GM23338 (cell line): Measurements from ENCODE around the gene GAL3ST2. TPM values are rescaled to one million over a fixed set of nuclear protein-coding genes. Genes with fewer than 3 reads are reported as not detected.

Source experiments
- ATAC-seq: fragments of 200-7000 bp; cut with Tn5 transposase; 3 replicates; pipeline ENCODE4 v1.9.1; 2020
- DNase-seq: peaks from one replicate; pipeline ENCODE4 v3.0.0-alpha.2; 2015; ENCODE audit warnings: low spot score
- H2AFZ ChIP-seq: fragments of 200-600 bp; sonication (generic); 2 replicates; pipeline ENCODE4 v1.8.0; 2016; ENCODE audit warnings: antibody characterized with exemption, mild to moderate bottlenecking, moderate library complexity
- H3F3A ChIP-seq: fragments of 200-600 bp; sonication (generic); replicated peaks from 2 replicates; pipeline ENCODE4 v1.8.0; 2017; ENCODE audit warnings: antibody characterized with exemption, mixed run types, low read depth
- H3K27ac ChIP-seq: fragments of 200-600 bp; sonication (generic); 2 replicates; pipeline ENCODE4 v1.6.1; 2016; ENCODE audit warnings: low read depth
- H3K27me3 ChIP-seq: fragments of 200-600 bp; sonication (generic); 2 replicates; pipeline ENCODE4 v1.8.0; 2016; ENCODE audit warnings: mild to moderate bottlenecking, mixed run types, moderate library complexity; ENCODE audit not compliant: insufficient read depth
- H3K36me3 ChIP-seq: fragments of 200-600 bp; sonication (generic); 2 replicates; pipeline ENCODE4 v1.8.0; 2016; ENCODE audit warnings: mild to moderate bottlenecking; ENCODE audit not compliant: insufficient read depth
- H3K4me1 ChIP-seq: fragments of 200-600 bp; sonication (generic); 2 replicates; pipeline ENCODE4 v1.8.0; 2016; ENCODE audit warnings: mild to moderate bottlenecking, moderate library complexity; ENCODE audit not compliant: insufficient read depth
- H3K4me2 ChIP-seq: fragments of 200-600 bp; sonication (generic); 2 replicates; pipeline ENCODE4 v1.7.1; 2017; ENCODE audit warnings: mixed run types
- H3K4me3 ChIP-seq: fragments of 200-600 bp; sonication (generic); 2 replicates; pipeline ENCODE4 v1.6.1; 2016; ENCODE audit warnings: mixed run types
- H3K79me2 ChIP-seq: fragments of 200-600 bp; sonication (generic); replicated peaks from 2 replicates; pipeline ENCODE4 v1.8.0; 2017; ENCODE audit warnings: mild to moderate bottlenecking; ENCODE audit not compliant: insufficient read depth
- H3K9me2 ChIP-seq: fragments of 200-600 bp; sonication (generic); 2 replicates; pipeline ENCODE4 v1.8.0; 2017; ENCODE audit not compliant: insufficient read depth
- H4K20me1 ChIP-seq: fragments of 200-600 bp; sonication (generic); replicated peaks from 2 replicates; pipeline ENCODE4 v1.8.0; 2017; ENCODE audit warnings: mild to moderate bottlenecking; ENCODE audit not compliant: insufficient read depth
- H3K27ac Mint-ChIP-seq: 2 replicates; pipeline ENCODE4 v1.8.0; 2020; ENCODE audit warnings: inconsistent platforms, mild to moderate bottlenecking, moderate library complexity, mixed read lengths
- H3K27me3 Mint-ChIP-seq: 3 replicates; pipeline ENCODE4 v1.8.0; 2022; ENCODE audit warnings: low read depth, mild to moderate bottlenecking, moderate library complexity, mixed read lengths, inconsistent platforms; ENCODE audit not compliant: insufficient read depth, poor library complexity
- H3K36me3 Mint-ChIP-seq: 3 replicates; pipeline ENCODE4 v1.8.0; 2021; ENCODE audit warnings: low read depth, mild to moderate bottlenecking, inconsistent platforms, moderate library complexity, mixed read lengths
- H3K4me1 Mint-ChIP-seq: 3 replicates; pipeline ENCODE4 v1.8.0; 2020; ENCODE audit warnings: mild to moderate bottlenecking, inconsistent platforms, mixed read lengths
- H3K4me3 Mint-ChIP-seq: 3 replicates; pipeline ENCODE4 v1.8.0; 2021; ENCODE audit warnings: moderate library complexity, mild to moderate bottlenecking, inconsistent platforms, mixed read lengths
- H3K9me3 Mint-ChIP-seq: 3 replicates; pipeline ENCODE4 v1.8.0; 2020; ENCODE audit warnings: moderate library complexity, mild to moderate bottlenecking, inconsistent platforms, mixed read lengths
- EZH2 ChIP-seq: fragments of 200-600 bp; sonication (generic); IDR thresholded peaks from one replicate; pipeline ENCODE4 v1.8.0; 2017; ENCODE audit warnings: antibody characterized with exemption, mild to moderate bottlenecking, low read depth; ENCODE audit not compliant: unreplicated experiment
- JUNB ChIP-seq: IDR thresholded peaks from one replicate; pipeline ENCODE4 v1.6.1; 2016; ENCODE audit warnings: antibody characterized with exemption; ENCODE audit not compliant: unreplicated experiment
- POLR2AphosphoS5 ChIP-seq: IDR thresholded peaks from 2 replicates; pipeline ENCODE4 v1.6.1; 2016; ENCODE audit warnings: antibody characterized with exemption, low read depth
- STAT1 ChIP-seq: IDR thresholded peaks from one replicate; pipeline ENCODE4 v1.6.1; 2016; ENCODE audit warnings: antibody characterized with exemption; ENCODE audit not compliant: unreplicated experiment
- polyA plus RNA-seq: library from polyadenylated mRNA; unstranded; fragments of >200 nt; fragmentation: Nextera tagmentation; extraction: Ambion mirVana; gene quantifications from 2 replicates; pipeline ENCODE4 v1.2.1, GENCODE V29; 2016
- total RNA-seq: library from RNA; depleted of rRNA; stranded (reverse); fragments of >200 nt; shearing (Covaris generic); gene quantifications from 2 replicates; pipeline ENCODE4 v1.2.3, GENCODE V29; 2014
- TF ChIP-seq, protein P1 (sequence below): fragments of 250-450 bp; sonication (Bioruptor Pico); IDR thresholded peaks from 2 replicates; pipeline ENCODE4 v1.5.0; 2020; ENCODE audit warnings: mild to moderate bottlenecking, moderate library complexity

The GAL3ST2 gene
- total and polyA plus RNA-seq, 2 experiments from 2014 or later: 0.19 to 0.24 TPM

DNA sequence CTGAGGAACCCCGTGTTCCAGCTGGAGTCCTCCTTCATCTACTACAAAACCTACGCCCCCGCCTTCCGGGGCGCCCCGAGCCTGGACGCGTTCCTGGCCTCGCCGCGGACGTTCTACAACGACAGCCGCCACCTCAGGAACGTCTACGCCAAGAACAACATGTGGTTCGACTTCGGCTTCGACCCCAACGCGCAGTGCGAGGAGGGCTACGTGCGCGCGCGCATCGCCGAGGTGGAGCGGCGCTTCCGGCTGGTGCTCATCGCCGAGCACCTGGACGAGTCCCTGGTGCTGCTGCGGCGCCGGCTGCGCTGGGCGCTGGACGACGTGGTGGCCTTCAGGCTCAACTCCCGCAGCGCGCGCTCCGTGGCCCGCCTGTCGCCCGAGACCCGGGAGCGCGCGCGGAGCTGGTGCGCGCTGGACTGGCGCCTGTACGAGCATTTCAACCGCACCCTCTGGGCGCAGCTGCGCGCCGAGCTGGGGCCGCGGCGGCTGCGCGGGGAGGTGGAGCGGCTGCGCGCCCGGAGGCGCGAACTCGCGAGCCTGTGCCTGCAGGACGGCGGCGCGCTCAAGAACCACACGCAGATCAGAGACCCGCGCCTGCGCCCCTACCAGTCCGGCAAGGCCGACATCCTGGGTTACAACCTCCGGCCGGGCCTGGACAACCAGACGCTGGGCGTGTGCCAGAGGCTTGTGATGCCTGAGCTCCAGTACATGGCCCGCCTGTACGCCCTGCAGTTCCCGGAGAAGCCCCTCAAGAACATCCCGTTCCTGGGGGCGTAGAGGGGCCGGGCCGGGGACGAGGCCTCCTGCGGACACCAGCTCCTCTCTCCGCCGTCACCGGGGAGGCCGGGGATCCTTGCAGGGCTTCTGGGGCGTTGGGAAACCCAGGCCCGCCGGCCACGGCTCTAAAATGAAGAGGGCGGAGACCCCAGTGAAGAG is 27.0 kb downstream of the GAL3ST2 start:
- no peak overlapping the region for H3K27ac ChIP-seq
- H3K79me2 ChIP-seq: no peaks in the 10 kb centered on the region
- no peaks in the 10 kb centered on the region for H4K20me1 ChIP-seq
- no peaks in the 10 kb centered on the region for H3K36me3 ChIP-seq
- H3K27me3 ChIP-seq: peaks cover 23% of the 10 kb centered on the region
- Mint-ChIP-seq H3K36me3 (no peaks in the 10 kb centered on the region; the same call in 2 of the 3 replicates), H3K27me3 (peaks cover 28% of the 10 kb centered on the region), H3K9me3 (no peaks in the 10 kb centered on the region), H3K4me3 (peak overlapping the region; percentile 54; the same call in 2 of the 3 replicates), H3K27ac (no peak overlapping the region), H3K4me1 (peaks cover 8% of the 10 kb centered on the region)
- peak overlapping the region; percentile 88 for H2AFZ ChIP-seq
- H3K4me2 ChIP-seq: peak overlapping the region; percentile 83
- H3K4me3 ChIP-seq: peak overlapping the region; percentile 62
- peaks cover 6% of the 10 kb centered on the region; the same call in 1 of the 2 replicates for H3F3A ChIP-seq
- TF ChIP-seq, protein P1, sequence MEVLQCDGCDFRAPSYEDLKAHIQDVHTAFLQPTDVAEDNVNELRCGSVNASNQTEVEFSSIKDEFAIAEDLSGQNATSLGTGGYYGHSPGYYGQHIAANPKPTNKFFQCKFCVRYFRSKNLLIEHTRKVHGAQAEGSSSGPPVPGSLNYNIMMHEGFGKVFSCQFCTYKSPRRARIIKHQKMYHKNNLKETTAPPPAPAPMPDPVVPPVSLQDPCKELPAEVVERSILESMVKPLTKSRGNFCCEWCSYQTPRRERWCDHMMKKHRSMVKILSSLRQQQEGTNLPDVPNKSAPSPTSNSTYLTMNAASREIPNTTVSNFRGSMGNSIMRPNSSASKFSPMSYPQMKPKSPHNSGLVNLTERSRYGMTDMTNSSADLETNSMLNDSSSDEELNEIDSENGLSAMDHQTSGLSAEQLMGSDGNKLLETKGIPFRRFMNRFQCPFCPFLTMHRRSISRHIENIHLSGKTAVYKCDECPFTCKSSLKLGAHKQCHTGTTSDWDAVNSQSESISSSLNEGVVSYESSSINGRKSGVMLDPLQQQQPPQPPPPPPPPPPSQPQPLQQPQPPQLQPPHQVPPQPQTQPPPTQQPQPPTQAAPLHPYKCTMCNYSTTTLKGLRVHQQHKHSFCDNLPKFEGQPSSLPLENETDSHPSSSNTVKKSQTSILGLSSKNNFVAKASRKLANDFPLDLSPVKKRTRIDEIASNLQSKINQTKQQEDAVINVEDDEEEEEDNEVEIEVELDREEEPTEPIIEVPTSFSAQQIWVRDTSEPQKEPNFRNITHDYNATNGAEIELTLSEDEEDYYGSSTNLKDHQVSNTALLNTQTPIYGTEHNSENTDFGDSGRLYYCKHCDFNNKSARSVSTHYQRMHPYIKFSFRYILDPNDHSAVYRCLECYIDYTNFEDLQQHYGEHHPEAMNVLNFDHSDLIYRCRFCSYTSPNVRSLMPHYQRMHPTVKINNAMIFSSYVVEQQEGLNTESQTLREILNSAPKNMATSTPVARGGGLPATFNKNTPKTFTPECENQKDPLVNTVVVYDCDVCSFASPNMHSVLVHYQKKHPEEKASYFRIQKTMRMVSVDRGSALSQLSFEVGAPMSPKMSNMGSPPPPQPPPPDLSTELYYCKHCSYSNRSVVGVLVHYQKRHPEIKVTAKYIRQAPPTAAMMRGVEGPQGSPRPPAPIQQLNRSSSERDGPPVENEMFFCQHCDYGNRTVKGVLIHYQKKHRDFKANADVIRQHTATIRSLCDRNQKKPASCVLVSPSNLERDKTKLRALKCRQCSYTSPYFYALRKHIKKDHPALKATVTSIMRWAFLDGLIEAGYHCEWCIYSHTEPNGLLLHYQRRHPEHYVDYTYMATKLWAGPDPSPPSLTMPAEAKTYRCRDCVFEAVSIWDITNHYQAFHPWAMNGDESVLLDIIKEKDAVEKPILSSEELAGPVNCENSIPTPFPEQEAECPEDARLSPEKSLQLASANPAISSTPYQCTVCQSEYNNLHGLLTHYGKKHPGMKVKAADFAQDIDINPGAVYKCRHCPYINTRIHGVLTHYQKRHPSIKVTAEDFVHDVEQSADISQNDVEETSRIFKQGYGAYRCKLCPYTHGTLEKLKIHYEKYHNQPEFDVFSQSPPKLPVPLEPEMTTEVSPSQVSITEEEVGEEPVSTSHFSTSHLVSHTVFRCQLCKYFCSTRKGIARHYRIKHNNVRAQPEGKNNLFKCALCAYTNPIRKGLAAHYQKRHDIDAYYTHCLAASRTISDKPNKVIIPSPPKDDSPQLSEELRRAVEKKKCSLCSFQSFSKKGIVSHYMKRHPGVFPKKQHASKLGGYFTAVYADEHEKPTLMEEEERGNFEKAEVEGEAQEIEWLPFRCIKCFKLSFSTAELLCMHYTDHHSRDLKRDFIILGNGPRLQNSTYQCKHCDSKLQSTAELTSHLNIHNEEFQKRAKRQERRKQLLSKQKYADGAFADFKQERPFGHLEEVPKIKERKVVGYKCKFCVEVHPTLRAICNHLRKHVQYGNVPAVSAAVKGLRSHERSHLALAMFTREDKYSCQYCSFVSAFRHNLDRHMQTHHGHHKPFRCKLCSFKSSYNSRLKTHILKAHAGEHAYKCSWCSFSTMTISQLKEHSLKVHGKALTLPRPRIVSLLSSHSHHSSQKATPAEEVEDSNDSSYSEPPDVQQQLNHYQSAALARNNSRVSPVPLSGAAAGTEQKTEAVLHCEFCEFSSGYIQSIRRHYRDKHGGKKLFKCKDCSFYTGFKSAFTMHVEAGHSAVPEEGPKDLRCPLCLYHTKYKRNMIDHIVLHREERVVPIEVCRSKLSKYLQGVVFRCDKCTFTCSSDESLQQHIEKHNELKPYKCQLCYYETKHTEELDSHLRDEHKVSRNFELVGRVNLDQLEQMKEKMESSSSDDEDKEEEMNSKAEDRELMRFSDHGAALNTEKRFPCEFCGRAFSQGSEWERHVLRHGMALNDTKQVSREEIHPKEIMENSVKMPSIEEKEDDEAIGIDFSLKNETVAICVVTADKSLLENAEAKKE (CRISPR knock-in tag): no peak
- TF ChIP-seq EZH2 (no peak), STAT1 (no peak), POLR2AphosphoS5 (0 out of 2 replicates have a peak, but pooled peaks have one; percentile 15), JUNB (no peak)
- no peaks in the 10 kb centered on the region for H3K9me2 ChIP-seq
- peak; percentile 55 for ATAC-seq
- peak; percentile 82 for DNase-seq
- peaks cover 16% of the 10 kb centered on the region; the same call in 1 of the 2 replicates for H3K4me1 ChIP-seq
